ENCODE results near the gene ZSCAN31.
"Not testable (repeated sequence)": the region's sequence is repeated elsewhere in the genome, so short reads cannot be mapped to it uniquely, and the experiment has no call there.

The ZSCAN31 gene

DNA sequence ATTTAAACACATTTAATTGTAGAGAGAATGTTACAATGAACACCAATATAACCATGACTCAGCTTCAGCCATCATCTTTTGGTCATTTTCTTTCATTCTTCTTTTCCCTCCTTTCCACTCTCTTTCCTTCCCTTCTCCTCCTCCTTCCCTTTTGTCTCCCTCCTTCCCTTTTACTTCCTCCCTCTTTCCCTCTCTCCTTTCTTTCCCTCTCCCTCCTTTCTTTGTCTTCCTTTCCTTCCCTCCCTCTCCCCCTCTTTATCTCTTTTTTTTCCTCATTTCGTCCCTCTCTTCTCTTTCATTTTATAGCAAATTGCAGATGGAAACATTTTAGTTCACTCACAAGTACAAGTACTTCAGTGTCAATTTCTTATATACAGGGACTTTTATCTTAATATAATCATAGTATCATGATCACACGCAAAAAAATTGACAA is 15.6 kb upstream of the ZSCAN31 start:
- DNase-seq: no peak

DNA sequence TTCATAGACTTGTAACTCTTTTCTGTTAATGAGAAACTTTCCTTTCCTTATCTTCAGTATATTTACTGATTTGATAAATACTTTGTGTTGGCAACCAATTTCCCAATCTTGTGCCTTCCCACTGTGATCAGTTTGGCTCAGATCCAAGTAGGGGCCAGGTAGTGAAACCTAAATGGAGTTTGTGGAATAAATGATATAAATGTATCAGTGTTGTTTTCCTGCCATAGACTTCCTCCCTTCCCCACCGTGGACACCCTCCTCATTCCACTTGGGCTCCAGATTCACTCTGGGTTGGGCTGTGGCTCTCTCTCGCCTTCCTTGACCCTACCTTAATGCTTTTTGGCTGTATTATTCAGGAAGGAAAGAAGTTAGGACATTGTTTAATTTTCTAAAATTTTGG is 15.1 kb upstream of the ZSCAN31 start:
- no peak for DNase-seq

DNA sequence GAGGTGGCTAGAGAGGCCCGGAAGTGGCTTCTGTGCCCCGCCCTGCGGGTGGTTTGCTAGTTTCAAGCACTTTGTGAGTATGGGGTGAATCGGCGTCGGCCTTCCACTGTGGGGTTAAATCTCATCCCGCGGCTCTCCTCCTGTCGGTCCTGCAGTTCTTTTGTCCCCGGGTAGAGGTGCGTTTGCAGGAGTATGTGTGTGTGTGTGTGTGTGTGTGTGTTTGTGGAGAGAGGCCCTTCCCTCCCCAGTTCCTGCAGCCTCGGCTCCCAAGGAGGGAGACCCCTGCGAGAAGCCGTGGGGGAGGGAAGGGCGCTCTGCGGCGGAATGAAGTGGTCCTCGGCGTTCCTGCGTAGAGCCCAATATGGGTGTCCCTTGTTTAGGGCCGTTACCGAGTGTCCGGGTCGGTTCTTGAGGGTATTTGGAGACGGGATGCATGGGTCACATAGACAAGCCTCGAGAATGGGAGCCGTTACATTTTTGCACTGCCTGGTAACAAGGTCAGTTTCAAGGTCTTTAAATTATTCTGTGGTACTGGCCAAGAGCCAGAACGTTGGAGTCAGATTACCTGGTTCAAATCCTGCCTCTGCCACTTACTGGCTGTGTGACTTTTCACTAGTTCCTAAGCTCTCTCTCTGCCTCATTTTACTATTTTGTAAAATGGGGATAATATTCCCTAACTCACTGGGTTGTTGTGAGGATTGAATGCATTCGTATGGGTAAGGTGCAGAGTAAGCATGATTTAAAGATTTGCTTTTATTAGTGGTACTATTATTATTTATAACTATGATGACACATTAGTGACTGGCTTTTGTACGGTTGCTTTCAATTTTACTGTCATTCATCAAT is 14.2 kb upstream of the ZSCAN31 start, which contains the start of gene ZKSCAN3:
TSS of gene ZKSCAN3 (plus strand) at position 56 of the 846 bp plus-strand sequence. CDS start 9,640 bp downstream, outside the sequence.
- DNase-seq: peak; percentile 86

DNA sequence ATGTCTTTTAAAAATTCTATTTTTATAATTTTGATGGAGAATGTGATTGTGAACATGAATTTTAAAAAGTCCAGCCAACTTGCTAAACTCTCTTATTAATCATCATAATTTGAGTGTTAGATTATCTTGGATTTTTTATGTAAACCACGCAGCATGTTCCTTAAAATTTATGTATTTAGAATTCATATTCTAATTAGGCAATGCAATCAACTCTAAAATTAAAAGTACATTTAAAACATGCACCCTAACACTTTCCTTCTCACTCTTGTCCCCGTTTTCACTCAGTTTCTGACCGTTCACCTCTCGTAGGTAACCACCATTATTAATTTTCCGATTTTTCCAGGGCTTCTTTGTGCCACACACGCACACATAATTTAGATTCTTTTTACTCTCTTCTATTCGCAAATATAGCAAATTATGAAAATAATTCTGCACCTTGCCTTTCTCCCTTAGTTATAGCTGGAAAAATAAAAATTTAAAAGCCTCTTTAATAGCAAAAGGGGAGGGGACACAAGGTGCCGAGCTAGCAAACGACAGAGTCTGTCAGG is 13.5 kb upstream of the ZSCAN31 start:
- no peak for DNase-seq

DNA sequence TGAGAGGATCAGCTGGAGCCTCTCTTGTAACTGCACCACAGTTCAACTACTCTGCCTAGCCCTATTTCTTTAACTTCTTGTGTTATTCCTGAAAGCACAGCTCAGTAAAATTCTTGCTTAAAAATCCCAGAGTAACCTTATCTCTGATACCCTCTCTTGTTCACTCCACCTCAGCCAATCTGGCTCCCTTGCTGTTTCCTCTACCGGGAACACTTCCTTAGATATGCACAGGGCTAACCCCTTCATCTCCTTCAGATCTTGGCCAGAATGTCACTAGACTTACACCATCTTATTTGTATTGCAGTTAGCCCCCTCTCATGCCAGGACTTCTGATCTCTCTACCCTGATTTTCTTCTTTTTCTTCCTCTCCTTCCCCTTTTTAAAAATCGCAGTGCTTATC is 11.2 kb upstream of the ZSCAN31 start:
- no peak for DNase-seq

DNA sequence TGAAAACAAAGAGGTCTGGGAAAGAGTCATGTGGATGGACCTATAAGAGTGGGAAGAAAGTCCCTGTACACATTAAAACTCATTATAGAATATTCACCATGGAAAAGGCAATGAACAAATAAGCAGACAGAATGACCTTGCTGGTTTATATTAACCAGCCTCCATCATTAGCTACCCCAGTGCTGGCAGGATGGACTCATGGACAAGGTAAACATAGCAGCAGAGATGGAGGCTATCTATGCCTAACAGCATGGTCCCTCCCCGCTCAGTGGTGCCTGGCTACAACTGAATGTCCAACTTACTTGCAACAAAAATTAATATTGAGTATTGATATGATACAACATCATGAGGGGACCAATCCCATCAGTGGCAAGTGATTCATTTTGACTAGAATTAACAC is 9.3 kb upstream of the ZSCAN31 start:
- DNase-seq: no peak

DNA sequence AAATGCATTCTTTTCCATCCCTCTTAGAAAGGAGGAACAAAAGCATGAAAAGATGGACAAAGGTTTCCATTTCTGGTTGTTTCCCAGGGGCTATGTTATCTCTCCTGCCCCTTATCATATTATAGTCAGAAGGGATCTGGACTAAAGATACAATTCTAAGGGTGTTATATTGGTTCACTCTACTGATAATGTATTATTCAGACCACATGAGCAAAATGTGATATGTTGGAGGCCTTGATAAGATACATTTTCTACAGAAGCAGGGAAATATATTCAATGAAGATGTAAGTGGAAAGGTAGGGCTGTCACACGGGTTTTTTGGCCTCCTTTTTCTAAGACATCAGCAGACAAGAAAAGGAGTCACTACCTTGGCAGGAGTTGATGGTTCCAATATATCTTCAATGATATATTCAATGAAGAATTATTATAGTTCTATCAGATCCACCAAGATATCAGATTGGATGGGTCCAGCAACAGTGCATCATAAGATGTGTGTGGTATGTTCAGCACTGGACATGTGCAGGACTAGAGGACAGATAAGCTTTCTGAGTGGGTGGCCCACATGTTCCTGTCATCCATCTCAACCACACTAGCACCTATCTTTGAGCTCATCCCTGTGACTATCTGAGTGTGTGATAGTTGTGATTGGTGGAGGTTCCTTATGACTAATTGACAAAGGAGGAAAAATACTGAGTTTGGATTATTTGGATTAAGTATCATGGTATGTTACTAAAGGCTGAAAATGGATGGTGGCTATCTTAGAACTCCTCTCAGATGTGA is 8.1 kb upstream of the ZSCAN31 start:
- DNase-seq: no peak

DNA sequence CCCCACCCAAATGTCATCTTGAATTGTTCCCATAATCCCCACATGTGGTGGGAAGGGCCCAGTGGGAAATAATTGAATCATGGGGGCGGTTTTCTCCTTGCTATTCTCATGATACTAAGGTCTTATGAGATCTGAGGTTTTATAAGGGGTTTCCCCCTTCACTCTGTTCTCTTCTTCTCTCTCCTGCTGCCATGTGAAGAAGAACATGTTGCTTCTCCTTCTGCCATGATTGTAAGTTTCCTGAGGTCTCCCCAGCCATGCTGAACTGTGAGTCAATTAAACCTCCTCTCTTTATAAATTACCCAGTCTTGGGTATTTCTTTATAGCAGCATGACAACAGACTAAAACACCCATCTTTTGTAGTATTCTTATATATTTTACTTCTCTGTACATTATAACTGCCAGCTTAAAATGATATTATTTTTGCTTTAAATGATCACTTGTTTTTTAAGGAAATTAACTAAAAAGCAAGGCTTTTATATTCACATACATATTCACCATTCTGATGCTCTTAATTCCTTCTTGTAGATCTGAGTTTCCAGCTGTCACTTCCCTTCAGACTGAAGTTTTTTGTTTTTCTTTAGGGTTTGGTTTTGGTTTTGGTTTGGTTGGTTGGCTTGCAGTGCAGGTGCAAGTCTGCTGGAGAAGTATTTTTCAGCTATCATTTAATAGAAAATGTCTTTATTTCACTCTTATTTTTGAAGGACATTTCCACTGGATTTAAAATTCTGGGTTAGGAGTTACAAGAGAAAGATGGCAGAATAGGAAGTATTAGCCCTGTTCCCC is 4.6 kb upstream of the ZSCAN31 start:
- no peak for DNase-seq

DNA sequence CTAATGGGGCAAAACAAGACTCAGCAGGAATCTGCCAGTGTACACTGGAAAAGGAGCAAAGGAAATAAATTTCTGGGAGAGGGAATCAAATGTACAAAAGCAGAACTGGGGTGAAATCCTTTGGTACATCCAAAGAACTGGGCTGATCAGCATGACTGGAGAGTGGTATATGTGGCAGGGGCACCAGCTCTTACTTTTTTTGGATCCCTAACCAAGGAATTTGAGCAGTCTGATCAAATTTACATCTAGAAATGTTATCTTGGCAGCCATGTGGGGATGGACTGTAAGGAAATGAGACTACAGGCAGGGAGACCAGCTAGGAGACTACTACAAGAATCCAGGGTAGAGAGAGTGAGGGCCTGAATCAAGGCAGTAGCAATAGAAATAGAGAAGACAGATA is 1.2 kb upstream of the ZSCAN31 start:
- DNase-seq: no peak

DNA sequence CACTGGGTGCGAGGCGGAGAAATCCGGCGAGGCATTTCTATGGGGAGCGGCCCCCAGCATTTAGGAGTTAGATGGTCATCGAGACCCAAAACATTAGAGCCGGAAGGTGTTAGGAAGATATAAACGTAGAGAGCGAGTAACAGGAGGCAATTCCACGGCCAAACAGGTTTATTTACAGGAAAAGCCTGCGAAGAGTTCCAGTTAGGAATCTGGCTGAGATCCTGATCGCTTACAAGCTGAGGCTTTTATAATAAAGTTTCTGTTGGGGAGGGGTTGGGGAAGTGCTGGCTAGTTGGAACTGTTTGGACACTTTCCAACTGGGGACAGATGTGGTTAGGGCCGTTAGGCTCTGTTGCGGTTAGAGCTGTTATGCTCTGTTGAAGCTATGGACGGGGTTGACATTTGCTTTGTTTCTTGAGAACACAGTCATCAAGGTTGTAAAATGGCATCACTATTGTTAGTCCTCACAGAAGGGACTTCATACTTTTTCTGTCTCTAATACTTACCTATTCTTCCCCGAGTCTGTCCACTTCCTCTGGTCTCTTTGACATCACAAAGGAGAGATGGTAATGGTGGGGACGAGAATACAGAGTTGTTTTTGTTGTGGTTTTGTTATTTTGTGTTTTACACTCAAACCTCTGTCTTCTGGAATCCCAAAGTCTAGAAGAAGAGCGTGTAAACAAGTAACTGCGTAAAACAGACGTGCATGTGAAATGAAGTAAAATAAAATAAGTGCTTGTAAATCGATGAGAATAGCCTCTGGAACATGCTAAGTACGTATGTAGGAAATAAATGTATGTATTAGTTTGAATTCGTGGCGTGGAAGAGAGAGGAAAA is 554 bp upstream of the ZSCAN31 start:
- peak; percentile 36 for DNase-seq

DNA sequence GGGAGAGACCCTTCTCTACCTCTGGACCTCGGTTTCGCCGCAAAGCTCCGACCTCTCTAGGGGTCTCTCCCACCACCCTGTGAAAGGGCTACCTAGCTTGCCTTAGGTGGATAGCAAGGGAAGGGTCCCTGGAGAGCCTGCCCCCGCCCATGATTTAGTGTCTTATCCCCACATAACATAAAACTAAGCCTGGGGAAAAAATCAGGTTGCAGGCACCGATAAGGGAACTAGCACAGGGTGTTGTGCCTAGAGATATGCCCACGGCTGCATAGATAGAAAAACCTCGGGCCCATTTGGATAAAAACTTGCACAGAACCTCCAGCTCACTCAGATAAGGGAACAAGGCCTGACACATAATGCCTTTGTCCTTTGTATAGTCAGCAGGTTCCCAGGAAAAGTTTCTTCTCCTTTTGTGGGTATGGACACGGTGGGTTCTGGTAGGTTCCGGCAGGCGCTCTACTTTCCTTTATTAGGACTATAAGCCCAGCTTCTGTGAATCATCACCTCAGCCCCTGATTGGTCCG is 846 bp downstream of the ZSCAN31 start:
- no peak for DNase-seq

DNA sequence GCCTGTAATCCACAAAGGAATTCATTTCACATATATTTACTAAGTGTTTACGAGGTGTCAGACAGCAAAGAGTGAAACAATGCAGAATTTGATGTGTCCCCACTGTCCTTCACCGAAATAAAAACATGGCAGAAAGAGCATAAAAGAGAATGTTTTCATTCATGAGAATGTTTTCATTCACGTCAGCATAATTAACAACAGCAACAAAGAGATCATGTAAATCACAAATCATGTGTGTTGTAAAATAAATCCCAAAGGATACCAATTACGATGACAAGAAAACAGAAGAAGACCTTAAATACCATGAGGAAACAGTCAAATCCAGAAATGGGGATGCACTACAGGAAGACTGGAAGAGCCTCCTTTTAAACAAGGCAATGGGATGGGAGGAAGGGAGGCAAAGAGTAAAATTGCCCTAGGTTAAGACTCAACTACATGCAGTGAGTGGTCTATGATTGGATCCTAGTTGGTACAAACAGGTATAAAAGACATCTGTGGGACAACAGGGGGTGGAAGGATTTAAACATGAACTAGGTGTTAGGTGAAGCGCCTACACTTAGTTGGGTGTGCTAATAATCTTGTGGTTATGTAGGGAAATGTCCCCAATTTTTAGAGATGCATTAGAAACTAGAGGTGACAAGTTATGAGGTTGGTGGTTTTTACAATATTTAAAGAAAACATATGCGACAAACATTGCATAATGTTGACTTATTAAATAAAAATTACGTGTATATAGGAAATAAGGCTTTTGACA is 1.5 kb downstream of the ZSCAN31 start:
- DNase-seq: no peak

DNA sequence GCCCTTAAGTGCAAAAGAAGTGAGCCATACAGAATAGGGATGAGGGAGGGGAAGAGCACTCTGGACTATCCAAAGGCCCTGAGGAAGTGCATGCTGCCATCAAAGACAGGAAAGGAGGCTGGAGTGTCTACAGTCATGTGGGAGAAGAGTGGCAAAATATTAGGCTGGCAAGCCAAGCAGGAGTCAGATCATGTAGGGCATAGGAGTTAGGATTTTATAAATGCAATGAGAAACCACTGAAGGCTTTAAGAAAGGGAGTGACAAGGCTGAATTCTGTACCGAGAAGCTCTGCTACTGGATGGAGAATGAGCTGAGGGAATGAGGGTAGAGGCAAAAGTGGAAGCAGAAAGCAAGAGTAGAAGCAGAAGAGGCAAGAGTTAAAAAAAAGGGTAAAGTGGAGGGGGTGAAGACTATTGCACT is 2.3 kb downstream of the ZSCAN31 start:
- DNase-seq: no peak

DNA sequence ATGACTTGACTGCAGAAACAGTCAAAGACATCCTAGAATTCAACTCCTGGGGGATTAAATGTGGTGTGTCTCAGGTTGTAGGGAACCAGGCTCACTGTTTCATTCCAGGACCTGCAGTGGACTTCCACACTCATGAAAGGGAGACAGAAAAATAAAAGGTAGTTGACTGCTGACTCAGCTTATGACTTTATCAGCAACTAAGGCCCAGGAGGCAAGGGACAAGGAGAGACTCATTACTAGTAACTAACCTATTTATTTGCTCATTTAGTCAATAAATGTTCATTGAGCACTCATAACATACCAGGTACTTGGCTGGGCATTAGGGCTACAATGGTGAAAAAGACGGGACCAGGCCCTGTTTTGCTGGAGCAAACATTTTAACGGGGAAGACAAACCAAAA is 2.9 kb downstream of the ZSCAN31 start:
- no peak for DNase-seq

DNA sequence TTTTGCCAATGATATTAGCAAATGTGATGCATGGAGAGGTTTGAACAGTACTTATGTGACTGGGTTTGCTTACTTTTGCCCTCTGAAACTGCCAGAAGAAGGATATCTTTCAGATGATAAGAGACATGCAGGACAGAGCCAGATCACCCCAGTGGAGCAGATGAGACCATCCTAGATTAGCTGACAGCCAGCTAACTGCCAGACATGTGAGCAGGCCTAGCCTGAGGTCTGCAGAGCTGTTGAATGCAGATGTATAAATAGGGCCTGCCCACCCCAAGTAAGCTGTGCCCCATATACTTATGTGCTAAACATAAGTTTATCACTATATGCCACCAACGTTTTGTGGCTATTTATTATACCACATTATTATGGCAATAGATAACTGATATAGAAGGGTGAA is 5.9 kb downstream of the ZSCAN31 start:
- DNase-seq: no peak

DNA sequence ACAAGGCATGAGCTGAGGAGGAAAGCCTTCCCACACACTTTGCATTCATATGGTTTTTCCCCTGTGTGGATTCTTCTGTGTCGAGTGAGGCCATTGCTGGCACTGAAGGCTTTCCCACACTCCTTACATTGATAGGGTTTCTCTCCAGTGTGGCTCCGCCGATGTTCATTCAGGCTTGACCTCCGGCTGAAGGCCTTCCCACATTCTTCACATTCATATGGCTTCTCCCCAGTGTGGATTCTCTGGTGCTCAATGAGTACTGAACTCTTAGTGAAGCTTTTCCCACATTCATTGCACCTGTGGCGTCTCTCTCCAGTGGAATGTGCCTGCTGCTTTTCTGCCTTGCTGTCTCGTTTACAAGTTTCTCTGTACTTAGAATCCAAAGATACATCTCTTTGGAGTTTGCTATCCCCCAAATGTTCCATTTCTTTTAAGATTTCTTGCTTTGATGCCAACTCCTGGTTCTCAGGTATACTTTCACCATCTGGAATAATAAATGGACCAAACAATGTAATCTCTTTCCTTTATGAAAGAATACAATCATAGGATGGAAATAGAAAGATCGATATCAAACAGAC is 9.5 kb downstream of the ZSCAN31 start:
- no peak for DNase-seq

DNA sequence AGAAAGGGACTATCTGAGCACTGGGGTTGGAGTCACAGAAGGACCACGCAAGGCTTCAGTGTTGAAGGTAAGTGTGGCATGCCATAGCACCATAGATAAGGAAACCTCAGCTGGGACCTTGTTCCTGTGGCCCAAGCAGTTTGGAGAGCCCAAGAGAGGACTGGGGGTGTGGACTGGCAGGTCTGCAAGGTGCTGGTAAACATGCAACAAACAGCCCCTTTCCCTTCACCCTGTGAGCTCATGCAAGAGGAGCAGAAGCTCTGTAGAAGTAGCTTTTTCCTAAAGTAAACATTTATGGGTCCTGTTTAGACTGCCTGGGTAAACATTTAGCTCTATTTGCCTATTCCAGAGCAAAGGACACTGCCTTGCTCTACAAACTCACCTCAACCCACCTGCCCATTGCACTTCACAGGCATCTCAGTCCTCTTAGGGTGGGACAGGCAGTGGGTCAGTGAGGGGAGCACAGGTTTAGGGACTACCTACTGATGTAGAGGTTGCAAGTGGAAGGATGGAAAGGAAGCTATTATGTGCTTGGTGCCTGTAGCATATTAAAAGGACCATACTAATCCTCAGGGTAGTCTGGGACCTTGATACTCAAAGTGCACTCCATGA is 12.0 kb downstream of the ZSCAN31 start:
- DNase-seq: no peak

DNA sequence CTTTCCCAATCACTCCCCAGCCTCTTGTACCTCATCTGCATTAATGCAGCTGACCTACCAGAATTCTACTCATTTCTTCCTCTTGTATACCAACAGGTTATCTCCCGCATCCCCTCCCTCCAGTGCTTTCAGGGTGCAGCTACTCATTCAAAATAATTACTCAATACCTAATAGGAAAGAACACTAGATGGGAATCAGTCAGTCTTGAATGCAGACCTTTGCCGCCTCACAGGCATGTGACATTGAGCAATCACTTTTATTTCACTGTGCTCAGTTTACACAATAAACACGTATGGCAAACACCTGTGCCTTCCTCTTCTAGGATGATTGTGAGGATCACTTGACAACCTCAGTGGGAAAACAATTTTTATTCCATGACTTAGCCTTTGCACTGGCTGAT is 13.3 kb downstream of the ZSCAN31 start:
- no peak for DNase-seq

DNA sequence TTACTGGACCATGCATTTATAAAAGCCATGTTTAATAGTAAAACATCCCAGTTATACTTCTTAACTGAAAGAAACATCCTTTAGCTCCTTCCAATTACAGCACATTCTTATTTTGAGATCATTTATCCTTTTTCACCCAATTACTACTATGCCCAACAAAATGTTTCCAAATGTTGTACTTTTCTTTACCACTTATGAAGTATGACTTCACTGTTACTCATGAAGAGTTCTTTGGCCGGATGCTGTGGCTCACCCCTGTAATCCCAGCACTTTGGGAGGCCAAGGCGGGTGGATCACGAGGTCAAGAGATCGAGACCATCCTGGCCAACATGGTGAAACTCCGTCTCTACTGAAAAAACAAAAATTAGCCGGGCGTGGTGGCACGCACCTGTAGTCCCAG is 18.1 kb downstream of the ZSCAN31 start:
- not testable (repeated sequence) for DNase-seq

DNA sequence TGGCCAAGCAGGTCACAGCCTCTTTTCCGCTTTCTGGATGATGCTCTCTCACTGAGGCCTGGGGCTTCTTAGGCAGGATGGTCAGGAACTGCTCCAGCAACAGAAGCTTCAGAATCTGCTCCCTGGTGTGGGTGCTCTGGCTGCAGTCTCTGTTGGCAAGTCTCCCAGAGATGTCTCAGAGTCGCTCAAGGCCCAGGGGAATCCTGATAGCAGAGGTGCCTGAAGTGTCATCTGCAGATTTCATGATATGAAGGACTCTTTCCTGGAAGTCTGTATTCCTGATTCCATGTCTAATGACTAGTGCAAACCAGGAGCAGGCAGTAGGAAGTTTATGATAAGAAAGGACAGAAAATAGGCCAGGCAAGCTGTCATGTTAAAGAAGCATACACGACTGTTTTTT is 20.3 kb downstream of the ZSCAN31 start:
- DNase-seq: no peak
